OCI-LY1 (cell line): ENCODE measurements around the gene ETV6.

Experiments used
- EZH2 ChIP-seq: fragments of 200-600 bp; sonication (generic), shearing (Covaris generic); IDR thresholded peaks from 2 replicates; pipeline ENCODE4 v1.8.0; 2017; ENCODE audit warnings: borderline replicate concordance, mixed run types, mild to moderate bottlenecking, antibody characterized with exemption, low read length, moderate library complexity, mixed read lengths
- TF ChIP-seq, protein P1 (sequence below): fragments of 200-600 bp; sonication (generic), shearing (Covaris generic); IDR thresholded peaks from 2 replicates; pipeline ENCODE4 v1.5.1; 2017; ENCODE audit warnings: mild to moderate bottlenecking, antibody characterized with exemption, low read length, moderate library complexity, mixed read lengths

DNA sequence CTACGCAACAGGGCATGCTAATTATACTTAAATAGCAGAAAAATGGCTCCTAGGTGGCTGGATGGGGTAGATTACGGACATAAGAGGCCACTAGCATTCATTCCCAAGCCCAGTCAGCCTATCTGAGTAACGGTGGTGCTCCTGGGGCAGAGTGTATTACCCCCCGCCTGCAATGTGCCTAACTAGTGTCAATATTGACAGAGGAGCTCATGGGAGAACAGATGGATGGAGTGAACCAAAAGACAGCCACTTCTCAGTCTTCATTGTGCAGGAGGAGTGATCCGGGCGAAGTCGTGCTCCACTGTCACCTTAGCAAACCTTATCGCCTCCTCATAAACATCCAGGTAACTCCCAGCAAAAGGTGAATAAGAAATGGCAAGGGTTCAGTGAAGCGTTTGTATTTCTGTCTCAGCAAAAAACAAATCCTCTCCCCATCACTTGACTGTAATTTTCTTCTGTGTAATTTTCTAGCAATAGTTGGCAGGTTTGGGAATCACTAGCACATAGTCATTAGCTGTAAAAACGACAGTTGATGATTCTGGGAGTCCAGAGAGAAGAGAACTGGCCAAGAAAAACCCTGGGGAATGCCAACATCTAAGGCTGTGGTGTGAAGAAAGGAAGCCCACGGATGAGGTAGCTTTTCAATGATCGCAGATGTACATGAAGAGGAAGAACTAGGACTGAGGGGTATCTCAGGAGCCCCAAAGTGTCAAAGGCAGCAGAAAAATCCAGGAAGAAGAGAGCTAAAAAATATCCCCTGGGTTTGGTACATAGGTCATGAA lies 294.6 kb downstream of the ETV6 start:
- TF ChIP-seq, protein P1, sequence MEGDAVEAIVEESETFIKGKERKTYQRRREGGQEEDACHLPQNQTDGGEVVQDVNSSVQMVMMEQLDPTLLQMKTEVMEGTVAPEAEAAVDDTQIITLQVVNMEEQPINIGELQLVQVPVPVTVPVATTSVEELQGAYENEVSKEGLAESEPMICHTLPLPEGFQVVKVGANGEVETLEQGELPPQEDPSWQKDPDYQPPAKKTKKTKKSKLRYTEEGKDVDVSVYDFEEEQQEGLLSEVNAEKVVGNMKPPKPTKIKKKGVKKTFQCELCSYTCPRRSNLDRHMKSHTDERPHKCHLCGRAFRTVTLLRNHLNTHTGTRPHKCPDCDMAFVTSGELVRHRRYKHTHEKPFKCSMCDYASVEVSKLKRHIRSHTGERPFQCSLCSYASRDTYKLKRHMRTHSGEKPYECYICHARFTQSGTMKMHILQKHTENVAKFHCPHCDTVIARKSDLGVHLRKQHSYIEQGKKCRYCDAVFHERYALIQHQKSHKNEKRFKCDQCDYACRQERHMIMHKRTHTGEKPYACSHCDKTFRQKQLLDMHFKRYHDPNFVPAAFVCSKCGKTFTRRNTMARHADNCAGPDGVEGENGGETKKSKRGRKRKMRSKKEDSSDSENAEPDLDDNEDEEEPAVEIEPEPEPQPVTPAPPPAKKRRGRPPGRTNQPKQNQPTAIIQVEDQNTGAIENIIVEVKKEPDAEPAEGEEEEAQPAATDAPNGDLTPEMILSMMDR = no peak
- no peak for TF ChIP-seq EZH2
